ENCODE data around the gene ZDHHC18. TPM values are rescaled to one million over a fixed set of nuclear protein-coding genes. Genes with fewer than 3 reads are reported as not detected.

The ZDHHC18 gene
- total RNA-seq, 1 donor from 2014 or later = 30.4 TPM

- no peak overlapping the region for H3K27ac Mint-ChIP-seq
- Histone ChIP-seq H3K4me1 (peaks cover 12% of the 10 kb centered on the region), H3K27me3 (no peaks in the 10 kb centered on the region), H3K4me3 (no peak overlapping the region), H3K27ac (no peak overlapping the region), H3F3A (ENCODE audit: low read depth) (peaks cover 4% of the 10 kb centered on the region), H3K9me3 (ENCODE audit: low read depth) (no peaks in the 10 kb centered on the region), H4K20me1 (ENCODE audit: low read depth) (no peaks in the 10 kb centered on the region), H3K4me2 (no peak overlapping the region), H3K79me2 (ENCODE audit: low read depth) (no peaks in the 10 kb centered on the region), H3K9ac (no peak overlapping the region), H3K36me3 (no peaks in the 10 kb centered on the region), H2AFZ (replicated peaks) (no peak overlapping the region)
- TF ChIP-seq EZH2phosphoT487 (IDR thresholded peaks at IDR 0.05) (no peak), CTCF (IDR thresholded peaks at IDR 0.05) (no peak), EZH2 (IDR thresholded peaks at IDR 0.05) (no peak)
- DNase-seq (ENCODE audit: low spot score) = no peak
- H3K36me3 Mint-ChIP-seq = peaks cover 13% of the 10 kb centered on the region
- H3K4me1 Mint-ChIP-seq = peaks cover 3% of the 10 kb centered on the region
- no peaks in the 10 kb centered on the region for H3K9me3 Mint-ChIP-seq
- no peak overlapping the region for H3K4me3 Mint-ChIP-seq
- H3K27me3 Mint-ChIP-seq (ENCODE audit: insufficient read depth, low read depth) = peaks cover 5% of the 10 kb centered on the region
Measured at GRCh38 chr1:26853600-26853999, 27.1 kb downstream of the ZDHHC18 start.

DNA sequence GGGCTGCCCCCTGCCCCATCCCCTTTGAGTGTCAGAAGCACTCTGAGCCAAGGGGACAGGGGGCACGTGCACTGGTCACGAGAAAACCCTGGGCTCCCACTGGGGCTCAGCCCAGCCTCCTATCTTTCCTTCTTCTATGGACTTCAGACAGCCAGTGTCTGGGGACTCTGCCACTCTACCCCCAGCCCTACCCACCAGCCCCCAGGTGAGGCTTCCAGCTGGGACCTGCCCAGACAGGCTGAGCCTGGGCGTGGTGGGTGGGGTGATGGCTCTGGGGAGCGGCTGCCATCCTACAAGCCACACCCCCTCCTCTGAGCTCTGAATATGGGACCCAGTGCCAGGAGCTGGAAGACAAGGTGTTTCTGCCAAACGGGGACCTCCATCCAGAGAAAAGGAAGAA, 28.4 kb downstream of the ZDHHC18 start:
- no peaks in the 10 kb centered on the region for H3K36me3 ChIP-seq
- no peaks in the 10 kb centered on the region for H3K9me3 ChIP-seq (ENCODE audit: low read depth)
- DNase-seq (ENCODE audit: low spot score) = no peak
- Mint-ChIP-seq H3K27ac (no peak overlapping the region), H3K9me3 (no peaks in the 10 kb centered on the region), H3K4me1 (peaks cover 3% of the 10 kb centered on the region), H3K27me3 (ENCODE audit: insufficient read depth, low read depth) (peaks cover 6% of the 10 kb centered on the region), H3K4me3 (no peak overlapping the region), H3K36me3 (peaks cover 13% of the 10 kb centered on the region)
- TF ChIP-seq EZH2 (IDR thresholded peaks at IDR 0.05) (no peak), CTCF (IDR thresholded peaks at IDR 0.05) (no peak), EZH2phosphoT487 (IDR thresholded peaks at IDR 0.05) (no peak)
- H3K79me2 ChIP-seq (ENCODE audit: low read depth) = no peaks in the 10 kb centered on the region
- H3K27ac ChIP-seq = no peak overlapping the region
- no peaks in the 10 kb centered on the region for H3K27me3 ChIP-seq
- H3K4me2 ChIP-seq = no peak overlapping the region
- H3K9ac ChIP-seq = no peak overlapping the region
- no peak overlapping the region for H2AFZ ChIP-seq (replicated peaks)
- H3F3A ChIP-seq (ENCODE audit: low read depth) = peaks cover 4% of the 10 kb centered on the region
- H3K4me1 ChIP-seq = peaks cover 12% of the 10 kb centered on the region
- H3K4me3 ChIP-seq = no peak overlapping the region
- H4K20me1 ChIP-seq (ENCODE audit: low read depth) = no peaks in the 10 kb centered on the region

DNA sequence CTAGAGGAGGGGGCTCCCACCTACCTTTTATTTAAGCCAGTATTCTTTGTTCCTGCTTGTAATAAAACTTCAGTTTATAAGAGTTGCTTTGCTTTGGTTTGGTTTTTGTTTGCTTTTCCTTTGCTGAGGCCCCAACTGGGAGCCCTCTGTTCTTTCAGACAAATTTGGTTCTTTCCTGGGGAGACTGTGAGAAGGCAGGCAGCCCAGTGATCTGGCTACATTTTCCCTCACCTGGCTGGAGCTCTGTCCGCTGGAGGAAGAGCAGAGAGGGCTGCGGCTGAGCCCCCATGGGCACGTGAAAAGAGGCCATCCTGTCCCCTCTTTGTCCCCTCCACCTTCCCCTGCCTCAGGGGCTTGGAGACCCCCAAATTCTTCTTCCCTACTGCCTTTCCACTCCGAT, 29.1 kb downstream of the ZDHHC18 start:
- Mint-ChIP-seq H3K4me3 (no peak overlapping the region), H3K9me3 (no peaks in the 10 kb centered on the region), H3K27me3 (ENCODE audit: insufficient read depth, low read depth) (peaks cover 7% of the 10 kb centered on the region), H3K4me1 (peaks cover 3% of the 10 kb centered on the region), H3K27ac (no peak overlapping the region), H3K36me3 (peaks cover 13% of the 10 kb centered on the region)
- no peak overlapping the region for H3K27ac ChIP-seq
- H4K20me1 ChIP-seq (ENCODE audit: low read depth) = no peaks in the 10 kb centered on the region
- H3K4me3 ChIP-seq = no peak overlapping the region
- H3K4me1 ChIP-seq = peaks cover 12% of the 10 kb centered on the region
- no peak overlapping the region for H3K4me2 ChIP-seq
- H3K9ac ChIP-seq = no peak overlapping the region
- peaks cover 4% of the 10 kb centered on the region for H3F3A ChIP-seq (ENCODE audit: low read depth)
- no peaks in the 10 kb centered on the region for H3K36me3 ChIP-seq
- no peaks in the 10 kb centered on the region for H3K27me3 ChIP-seq
- no peak overlapping the region for H2AFZ ChIP-seq (replicated peaks)
- no peak for TF ChIP-seq EZH2phosphoT487 (IDR thresholded peaks at IDR 0.05)
- no peak for TF ChIP-seq CTCF (IDR thresholded peaks at IDR 0.05)
- TF ChIP-seq EZH2 (IDR thresholded peaks at IDR 0.05) = no peak
- no peaks in the 10 kb centered on the region for H3K79me2 ChIP-seq (ENCODE audit: low read depth)
- H3K9me3 ChIP-seq (ENCODE audit: low read depth) = no peaks in the 10 kb centered on the region
- DNase-seq (ENCODE audit: low spot score) = no peak
